G401.6 (cell line): ENCODE results near the gene BOK.

Source experiments
- FAIRE-seq: peaks from 2 replicates; lab custom pipeline; 2012; peaks lifted over from hg19 to GRCh38; lab: Jason Lieb, UNC

The BOK gene

DNA sequence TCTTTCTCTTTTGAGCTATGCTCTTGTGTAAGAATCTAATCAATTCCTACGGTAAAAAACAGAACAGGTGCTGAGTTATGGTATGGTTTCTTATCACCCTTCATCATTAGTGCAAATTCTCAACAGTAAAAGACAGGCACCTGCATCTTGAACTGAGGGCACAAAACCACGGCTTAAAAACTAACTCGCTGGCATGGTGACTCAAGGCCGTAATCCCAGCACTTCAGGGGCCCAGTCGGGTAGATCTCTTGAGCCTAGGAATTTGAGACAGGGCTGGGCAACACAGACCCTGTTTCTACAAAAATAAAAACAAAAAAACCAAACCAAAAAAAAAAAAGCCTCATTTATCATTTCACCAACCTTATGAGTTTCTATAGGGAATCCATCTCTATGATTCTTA lies 45.1 kb downstream of the BOK start:
- FAIRE-seq, result no peak

DNA sequence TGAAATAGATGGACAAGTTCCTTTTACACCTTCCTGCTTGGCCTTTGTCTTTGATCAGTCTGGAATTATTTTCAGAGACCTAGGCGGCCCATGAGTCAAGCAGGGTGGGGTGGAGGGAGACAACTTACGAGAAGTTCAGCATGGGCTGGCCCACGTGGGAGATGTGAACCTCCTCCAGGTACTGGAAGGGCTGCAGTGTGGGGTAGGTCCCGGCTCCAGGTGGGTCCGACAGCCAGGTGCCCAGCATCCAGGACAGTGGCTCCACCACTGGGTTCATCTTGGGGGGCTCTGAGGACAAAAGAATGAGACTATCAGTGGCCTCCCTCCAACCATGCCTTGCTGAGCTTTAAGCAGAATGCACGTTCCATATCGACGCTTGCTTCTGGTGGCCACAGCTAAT lies 47.6 kb downstream of the BOK start:
- FAIRE-seq, result no peak

DNA sequence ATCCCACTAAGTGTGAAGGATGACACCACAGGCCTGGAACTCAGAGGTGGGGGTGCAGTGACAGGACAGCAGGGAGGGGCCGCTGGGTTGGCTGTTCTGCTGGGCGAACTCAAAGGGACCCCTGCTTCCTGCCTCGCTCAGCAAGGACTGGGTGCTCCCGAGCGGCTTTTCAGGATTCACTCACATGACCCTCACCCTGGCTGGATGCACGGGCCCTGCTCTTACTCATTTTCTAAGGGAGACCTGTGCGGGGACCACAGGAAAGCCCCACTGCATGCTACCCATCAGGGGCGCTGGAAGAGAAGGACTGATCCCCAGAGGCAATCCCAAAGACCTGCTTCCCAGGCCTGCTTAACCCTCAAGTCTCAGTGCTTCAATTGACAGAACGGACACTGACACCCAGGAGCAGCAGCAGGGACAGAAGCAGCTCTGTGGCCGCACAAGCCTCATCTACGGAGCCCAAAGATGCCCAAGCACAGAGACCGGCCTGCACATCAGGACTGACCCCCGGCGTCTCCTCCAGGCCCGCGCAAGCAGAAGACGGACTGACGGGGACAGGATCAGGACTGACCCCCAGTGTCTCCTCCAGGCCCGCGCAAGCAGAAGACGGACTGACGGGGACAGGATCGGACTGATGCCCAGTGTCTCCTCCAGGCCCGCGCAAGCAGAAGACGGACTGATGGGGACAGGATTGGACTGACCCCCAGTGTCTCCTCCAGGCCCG lies 48.8 kb downstream of the BOK start:
- no peak for FAIRE-seq

DNA sequence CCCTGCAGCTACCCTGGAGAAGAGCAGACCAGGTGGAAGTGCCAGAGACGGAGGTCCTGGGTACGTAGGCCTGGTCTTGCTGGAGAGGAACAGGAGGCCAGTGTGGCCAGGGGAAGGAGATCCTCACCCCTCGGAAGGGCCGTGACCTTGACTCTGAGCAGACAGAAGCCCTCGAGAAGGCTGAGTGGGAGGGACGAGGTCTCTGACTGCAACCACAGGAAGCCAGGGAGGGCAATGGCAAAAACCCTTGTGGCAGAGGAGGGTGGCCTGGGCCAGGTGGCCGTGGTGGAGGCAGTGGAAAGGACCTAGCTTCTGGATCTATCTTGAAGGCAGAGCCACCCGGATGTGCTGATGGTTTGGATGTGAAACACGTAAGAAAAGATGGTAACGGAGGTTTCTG lies 50.3 kb downstream of the BOK start:
- FAIRE-seq, result no peak

DNA sequence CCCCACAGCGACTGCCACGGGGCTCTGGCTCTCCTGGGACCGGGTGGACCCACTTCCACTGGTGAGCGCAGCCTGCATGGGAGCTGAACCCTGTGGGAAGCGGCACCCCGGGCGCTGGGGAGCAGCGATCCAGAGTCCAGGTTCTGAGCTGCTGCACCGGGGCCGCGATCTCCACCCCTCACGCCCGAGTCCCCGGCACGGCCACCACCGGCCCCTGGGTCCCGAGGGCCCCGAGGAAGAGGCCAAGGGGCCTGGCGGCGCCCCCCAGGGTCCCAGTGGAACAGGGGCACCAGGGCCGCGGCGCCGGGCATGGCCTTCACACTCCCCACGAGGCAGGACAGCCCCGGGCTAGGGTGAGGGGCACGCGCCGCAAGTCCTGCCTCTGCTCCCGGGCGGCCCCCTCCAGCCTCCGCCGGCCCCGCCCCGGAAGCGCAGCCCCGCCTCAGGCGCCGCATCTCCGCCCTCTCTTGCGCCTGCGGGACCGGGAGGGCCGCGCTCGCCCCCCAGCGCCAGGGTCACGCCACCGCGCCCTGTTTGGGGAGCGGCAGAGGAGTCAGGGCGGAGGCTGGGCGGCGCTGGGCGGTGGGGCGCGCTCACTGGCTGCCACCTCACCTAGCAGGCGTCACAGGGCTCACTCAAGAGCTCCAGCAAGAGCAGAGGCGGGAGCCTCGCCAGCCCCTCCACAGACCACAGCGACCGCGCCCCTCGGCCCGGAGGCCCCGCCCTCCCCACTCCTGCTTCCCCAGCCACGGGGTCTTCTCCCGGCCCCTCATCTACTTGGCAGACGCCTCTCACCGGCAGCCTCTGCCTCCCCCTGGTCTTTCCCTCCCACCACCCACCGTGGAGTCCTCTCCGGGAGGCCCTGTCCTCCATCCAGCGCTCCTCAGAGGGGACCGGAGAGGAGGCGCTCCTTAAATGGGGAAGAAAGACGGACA lies 51.6 kb downstream of the BOK start:
- FAIRE-seq, result no peak

DNA sequence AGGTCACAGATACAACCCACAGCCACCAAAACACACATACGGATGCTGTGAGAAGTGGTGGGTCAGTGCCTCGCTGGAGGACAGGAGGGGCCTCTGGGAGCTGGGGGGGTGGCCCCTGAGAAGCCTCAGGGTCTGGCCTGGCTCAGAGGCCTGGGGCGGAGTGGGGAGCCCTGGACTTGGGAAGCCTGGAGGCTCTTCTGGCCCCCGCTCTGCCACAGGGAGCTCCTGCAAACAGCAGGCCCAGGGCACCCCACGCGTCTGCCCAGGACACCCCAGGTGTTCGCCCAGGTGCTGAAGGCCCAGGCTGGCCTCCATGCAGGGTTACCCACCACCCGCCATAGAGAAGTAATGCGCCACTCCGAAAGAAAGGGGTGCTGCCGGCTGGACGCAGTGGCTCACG lies 52.5 kb downstream of the BOK start:
- no peak for FAIRE-seq

DNA sequence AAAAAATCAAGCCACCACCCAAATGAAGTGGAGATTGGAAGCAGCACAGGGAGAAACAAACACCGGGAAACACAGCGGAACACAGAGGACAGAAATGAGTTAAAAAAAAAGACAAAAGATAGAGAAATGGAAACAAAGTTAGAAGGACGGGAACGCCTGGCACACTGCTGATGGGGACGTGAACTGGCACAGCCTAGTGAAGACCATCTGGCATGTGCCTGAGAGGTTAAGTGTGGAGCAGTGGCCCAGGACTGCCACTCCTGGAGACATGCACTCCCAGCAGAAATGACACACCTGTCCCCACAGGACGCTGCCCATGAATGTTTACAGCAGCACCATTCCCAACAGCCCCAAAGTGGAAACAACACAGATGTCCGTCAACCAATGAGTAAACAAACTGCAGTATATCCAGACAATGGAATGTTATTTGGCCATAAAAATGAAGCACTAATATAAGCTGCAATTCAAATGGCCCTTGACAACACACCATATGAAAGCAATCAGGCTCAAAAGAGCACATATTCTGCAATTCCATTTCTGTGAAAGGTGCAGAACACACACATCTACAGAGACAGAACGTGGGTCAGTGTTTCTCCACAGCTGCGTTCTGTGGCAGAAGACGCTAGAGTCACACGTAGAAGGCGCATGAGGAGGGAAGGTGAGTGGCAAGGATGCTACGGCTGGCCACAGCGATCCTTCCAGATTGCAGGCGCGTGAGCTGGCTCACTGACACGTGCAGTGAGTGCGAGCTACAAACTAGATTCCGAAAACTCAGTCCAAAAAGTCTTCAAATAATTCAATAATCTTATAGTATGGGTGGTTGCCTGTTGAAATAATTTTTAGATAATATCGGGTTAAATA lies 53.8 kb downstream of the BOK start:
- FAIRE-seq, result no peak

DNA sequence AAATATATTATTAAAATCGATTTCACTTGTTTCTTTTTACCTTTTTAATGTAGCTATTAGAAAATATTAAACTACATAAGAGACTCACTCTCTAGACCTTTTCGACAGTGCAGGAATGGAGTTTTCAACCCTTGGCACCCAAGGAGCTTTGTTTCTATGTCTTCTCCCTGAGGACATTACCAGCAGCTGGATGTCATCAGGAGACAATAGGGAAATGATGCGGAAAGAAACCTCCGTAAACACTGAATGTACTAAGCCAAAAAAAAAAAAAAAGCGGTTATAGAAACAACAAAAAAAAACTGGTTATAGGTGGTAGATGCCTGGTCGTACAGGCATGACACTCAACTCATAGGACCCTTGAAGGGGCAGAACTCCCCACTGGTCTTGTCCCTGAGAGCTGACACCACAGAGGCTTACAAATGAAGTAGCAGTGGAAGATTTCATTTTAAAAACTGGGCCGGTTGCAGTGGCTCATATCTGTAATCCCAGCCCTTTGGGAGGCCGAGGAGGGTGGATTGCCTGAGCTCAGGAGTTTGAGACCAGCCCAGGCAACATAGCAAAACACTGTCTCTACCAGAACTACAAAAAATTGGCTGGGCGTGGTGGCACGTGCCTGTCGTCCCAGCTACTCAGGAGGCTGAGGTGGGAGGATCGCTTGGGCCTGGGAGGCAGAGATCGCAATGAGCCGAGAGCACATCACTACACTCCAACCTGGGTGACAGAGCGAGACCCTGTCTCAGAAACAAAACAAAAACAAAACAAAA lies 54.7 kb downstream of the BOK start:
- FAIRE-seq, result no peak

DNA sequence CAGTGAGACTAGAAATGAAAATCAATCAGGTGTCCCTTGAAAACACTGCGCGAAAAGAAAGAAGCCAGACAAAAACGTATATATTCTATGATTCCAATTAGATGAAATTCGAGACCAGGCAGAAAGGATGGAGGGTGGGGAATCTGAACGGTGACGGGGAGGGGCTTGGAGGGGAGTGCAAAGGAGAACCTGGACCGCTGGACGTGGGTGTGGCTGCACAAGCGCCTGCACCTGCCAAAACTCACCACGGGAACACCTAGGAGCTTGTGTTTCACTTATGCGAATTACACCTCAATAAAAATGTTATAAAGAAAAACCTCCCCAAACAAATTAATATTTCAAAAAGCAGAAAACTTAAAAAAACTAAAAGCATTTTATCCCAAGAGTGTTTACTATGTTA lies 56.5 kb downstream of the BOK start:
- no peak for FAIRE-seq

DNA sequence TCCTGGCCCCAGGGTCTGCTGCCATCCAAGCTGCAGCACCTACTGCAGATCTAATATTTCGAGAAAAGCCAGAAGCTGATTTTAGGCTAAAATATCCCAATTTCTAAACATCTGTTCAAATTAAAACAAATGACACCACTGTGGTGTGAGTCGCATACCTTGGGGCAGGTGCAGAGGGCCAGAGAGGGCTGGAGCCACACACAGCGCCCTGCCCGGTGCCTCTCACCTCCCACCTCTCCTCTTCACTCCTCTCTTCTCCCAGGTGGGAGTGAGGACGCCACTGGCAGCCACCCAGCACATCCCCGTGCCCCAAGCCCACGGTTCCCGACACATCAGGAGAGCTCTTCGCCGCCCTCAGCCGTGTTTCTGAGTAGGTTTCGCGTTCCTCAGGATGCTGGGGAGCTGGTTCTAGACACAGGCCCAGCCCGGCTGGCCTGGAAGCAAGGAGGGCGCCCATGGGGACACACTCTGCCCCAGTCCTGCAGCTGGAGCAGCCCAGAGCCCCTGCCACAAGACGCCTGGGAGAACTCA lies 57.0 kb downstream of the BOK start:
- no peak for FAIRE-seq

DNA sequence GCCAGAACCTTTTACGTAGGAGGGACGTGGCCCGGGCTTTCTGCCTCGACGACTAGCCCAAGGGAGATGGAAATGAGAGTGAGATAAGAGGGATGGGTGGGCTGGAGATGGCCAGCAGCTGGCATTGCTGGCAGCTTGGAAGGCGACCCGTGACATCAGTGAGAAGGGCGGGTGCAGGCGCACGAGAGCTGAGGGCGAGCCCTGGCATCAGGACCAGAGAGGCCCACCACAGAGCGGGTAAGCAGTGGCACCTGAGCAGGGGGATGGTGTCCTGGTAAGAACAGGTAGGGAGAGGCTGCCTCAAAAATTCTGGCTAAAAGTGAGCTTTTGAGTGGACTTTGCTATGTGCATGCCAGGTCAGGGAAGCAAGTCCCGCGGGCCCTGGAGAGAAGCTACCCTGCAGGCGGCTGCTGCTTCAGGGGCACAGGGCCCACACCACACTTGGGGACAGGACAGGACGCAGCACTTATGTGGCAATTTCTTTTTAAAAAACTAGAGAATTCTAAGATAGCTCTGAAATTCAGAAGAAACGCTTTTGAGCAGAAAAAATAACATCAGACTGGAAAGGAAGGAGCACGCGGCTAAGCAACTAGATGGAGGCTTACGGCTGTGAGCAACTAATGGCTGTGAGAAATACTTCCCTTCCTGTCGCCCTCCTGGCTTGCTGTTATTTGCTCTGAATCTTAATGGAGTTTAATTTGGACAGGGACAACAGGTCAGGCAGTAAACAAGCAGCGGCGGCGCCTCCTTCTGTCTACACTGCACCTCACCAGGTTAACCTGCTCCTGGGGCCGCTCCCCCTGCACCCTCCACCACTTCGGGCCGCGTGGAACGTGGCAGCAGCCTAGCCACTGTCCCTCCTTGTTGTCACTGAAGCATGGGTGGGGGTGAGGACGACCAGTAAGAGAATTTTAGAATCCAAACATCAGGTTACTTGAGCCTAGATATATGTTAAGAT lies 57.9 kb downstream of the BOK start:
- no peak for FAIRE-seq

DNA sequence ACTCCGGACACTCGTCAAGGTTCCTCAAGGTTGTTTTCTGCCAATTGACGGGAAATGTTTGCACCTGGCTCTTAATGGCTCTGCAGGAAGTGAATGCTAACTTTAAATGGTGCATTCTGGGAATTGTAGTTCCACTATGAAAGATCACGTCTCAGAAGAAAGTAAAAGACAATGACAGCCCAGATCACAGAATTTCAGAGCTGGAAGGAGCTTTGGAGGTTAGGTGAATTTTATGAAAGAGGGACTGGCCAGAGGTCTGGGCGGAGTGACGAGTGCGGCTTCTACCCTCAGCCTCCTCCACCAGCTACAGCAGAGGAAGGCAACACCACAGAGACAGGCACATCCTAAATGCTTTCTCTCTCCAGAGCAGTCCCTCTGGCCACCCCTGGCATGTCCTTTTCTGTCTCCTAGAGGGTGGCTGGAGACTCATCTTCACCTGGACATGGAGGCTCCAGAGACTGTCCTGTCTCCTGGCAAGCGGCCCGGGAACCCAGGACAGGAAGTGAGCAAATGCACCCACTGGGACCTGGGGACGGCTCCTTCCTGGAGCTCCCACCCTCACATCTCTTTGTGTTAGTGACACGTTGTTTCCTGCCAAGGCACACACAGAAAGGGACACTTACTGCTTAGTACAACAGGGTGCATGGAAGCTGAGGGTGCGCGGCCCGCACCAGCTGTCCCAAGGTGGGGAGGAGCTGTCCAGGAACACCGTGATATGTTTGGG lies 59.0 kb downstream of the BOK start:
- no peak for FAIRE-seq

DNA sequence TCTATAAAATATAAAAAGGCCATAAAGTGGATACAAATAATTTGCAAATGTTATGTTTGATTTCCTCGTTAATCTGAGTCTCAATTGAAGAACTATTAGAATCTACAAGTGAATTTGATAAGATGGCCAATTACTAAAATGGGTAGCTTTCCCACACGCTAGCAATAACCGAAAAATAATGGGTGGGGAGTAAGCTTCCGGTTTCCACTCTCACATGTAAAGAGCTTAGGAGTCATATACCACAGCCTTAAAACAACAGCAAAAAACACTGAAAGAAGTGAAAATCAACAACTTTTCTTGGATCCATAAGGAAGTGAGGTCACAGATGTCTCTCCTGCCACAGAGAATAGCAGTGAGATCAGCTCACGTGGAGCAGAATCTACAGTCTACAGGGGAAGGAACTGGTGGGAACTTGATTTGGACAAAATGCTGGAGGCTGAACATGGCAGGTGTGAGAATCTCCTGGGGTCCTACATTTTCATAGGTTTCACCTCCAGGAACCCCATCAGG lies 59.8 kb downstream of the BOK start:
- no peak for FAIRE-seq

DNA sequence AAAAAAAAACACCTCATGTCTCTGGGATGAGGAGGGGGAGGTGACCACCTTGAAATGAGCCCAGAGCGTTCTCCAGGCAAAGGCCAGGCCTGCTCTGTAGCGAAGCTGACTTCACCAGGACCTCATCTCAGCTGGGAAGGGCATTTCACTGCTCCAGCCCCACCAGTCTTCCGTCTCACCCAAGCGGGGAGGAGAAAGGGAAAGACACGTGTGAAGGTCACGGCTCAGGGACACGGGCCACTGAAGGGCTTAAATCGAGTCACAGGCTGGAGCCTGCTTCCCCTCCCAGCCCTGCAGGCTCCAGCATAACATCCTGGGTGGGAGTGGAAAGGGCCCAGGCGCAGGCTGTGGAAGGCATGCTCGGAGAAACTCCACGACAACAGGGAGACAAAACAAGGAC lies 60.3 kb downstream of the BOK start:
- no peak for FAIRE-seq

DNA sequence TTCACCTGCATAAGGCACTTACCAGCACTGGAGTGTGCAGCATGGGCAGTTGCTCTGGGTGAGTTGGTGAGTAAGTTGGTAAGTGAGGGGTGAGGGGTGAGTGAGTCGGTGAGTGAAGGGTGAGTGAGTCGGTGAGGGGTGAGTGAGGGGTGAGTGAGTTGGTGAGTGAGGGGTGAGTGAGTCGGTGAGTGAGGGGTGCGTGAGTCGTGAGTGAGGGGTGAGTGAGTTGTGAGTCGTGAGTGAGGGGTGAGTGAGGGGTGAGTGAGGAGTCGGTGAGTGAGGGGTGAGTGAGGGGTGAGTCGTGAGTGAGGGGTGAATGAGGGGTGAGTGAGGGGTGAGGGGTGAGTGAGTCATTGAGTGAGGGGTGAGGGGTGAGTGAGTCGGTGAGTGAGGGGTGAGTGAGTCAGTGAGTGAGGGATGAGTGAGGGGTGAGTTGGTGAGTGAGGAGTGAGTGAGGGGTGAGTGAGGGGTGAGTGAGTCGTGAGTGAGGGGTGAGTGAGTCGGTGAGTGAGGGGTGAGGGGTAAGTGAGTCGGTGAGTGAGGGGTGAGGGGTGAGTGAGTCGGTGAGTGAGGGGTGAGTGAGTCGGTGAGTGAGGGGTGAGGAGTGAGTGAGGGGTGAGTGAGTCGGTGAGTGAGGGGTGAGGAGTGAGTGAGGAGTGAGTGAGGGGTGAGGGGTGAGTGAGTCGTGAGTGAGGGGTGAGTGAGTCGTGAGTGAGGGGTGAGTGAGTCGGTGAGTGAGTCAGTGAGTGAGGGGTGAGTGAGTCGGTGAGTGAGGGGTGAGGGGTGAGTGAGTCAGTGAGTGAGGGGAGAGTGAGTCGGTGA lies 61.3 kb downstream of the BOK start:
- no peak for FAIRE-seq

DNA sequence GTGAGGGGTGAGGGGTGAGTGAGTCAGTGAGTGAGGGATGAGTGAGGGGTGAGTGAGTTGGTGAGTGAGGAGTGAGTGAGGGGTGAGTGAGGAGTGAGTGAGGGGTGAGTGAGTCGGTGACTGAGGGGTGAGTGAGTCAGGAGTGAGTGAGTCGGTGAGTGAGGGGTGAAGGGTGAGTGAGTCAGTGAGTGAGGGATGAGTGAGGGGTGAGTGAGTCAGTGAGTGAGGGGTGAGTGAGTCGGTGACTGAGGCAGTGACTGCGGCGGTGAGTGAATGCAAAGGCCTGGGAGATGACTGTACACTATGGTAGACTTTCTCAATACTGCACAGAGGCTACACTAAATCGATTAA lies 61.8 kb downstream of the BOK start:
- FAIRE-seq, result no peak
